ENCODE measurements around the gene TFPT.

DNA sequence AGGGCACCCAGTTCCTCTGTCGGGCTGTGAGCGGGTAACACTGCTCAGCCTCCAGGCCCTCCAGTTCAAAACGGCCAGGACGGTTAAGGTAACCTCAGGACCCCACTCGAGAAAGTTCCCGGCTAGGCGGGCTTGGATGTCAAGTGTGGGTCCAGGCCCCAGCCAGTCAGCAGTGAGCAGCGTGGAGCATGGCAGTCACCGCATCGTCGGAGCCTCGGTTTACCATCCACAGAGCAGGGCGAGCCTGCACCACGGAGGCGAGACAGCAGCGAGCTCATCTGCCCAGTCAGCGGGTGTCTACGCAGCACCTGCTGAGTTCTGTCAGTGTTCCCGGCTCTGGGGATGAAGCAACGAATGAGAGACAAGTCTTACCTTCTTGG lies 14.2 kb upstream of the TFPT start:
- TF ChIP-seq, protein P1, sequence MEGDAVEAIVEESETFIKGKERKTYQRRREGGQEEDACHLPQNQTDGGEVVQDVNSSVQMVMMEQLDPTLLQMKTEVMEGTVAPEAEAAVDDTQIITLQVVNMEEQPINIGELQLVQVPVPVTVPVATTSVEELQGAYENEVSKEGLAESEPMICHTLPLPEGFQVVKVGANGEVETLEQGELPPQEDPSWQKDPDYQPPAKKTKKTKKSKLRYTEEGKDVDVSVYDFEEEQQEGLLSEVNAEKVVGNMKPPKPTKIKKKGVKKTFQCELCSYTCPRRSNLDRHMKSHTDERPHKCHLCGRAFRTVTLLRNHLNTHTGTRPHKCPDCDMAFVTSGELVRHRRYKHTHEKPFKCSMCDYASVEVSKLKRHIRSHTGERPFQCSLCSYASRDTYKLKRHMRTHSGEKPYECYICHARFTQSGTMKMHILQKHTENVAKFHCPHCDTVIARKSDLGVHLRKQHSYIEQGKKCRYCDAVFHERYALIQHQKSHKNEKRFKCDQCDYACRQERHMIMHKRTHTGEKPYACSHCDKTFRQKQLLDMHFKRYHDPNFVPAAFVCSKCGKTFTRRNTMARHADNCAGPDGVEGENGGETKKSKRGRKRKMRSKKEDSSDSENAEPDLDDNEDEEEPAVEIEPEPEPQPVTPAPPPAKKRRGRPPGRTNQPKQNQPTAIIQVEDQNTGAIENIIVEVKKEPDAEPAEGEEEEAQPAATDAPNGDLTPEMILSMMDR (conservative IDR thresholded peaks at IDR 0.05 in 1 of 2, IDR thresholded peaks at IDR 0.05 in 1 of 2; ENCODE audit: extremely low read depth in 1 of 2, insufficient read depth in 1 of 2, low read depth in 1 of 2, low read length in 2 of 2) = no peak
- TF ChIP-seq EZH2 (IDR thresholded peaks at IDR 0.05; ENCODE audit: borderline replicate concordance, low read length) = no peak
